Activated naive CD8-positive, alpha-beta T cell treated with anti-CD3 and anti-CD28 coated beads, Interleukin-2, amount 50 U/mL, for 24 hours (primary cell): ENCODE data around the gene GTPBP4.

Source experiments
- ATAC-seq: fragments of 150-1000 bp; cut with Tn5 transposase; one replicate; pipeline ENCODE4 v1.10.0; 2021
- DNase-seq: peaks from one replicate; pipeline ENCODE4 v3.0.0; 2021
- H3K27ac Mint-ChIP-seq: one replicate; pipeline ENCODE4 v1.8.0; 2021; ENCODE audit warnings: mild to moderate bottlenecking, mixed read lengths
- H3K27me3 Mint-ChIP-seq: one replicate; pipeline ENCODE4 v1.8.0; 2021; ENCODE audit warnings: mixed read lengths
- H3K36me3 Mint-ChIP-seq: one replicate; pipeline ENCODE4 v1.8.0; 2021; ENCODE audit warnings: low read depth, mixed read lengths
- H3K4me1 Mint-ChIP-seq: one replicate; pipeline ENCODE4 v1.8.0; 2021; ENCODE audit warnings: mixed read lengths
- H3K4me3 Mint-ChIP-seq: one replicate; pipeline ENCODE4 v1.8.0; 2021; ENCODE audit warnings: mild to moderate bottlenecking, moderate library complexity, mixed read lengths
- H3K9me3 Mint-ChIP-seq: one replicate; pipeline ENCODE4 v1.8.0; 2021; ENCODE audit warnings: mixed read lengths

Gene GTPBP4

DNA sequence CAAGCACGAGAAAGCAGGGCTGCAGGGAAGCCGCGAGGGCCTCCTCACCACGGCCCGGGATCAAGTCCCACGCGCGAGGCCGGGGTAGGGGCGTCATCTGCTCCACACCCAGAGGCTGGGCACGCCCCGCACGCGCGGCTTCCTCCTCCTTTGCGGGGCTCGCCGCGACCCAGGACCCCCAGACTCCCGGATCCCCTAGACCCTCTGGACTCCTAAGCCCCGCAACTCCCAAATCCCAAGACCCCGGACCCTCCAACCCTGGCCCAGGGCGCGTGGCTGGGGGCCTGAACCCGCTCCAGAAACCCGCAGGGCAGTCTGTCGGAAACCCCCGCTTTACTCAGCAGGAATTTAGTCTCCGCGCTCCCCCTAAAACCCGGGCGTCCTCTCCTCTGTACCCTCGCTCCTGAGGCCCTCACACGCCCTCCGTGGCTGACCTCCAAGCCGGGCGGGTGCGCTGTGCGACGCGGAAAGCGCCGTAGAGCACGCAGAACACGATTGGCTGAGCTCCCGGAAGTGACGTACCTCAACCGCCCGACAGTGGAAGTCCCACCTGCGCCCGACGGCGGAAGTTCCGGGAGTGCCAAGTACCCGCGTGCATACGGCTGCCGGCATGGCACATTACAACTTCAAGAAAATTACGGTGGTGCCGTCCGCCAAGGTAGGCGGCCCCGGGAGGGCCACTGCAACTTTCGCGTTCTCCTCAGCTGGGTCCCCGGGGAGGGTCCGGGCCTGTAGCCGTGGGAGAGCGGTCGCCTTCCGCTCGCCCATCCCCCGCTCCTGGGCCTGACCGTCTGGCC lies at the start of gene GTPBP4:
Gene GTPBP4 (plus strand): TSS at position 565 of the 797 bp plus-strand sequence. CDS start 46 bp downstream, at position 611.
- Mint-ChIP-seq H3K36me3 (peaks cover 37% of the 10 kb centered on the region), H3K27me3 (no peaks in the 10 kb centered on the region), H3K9me3 (no peaks in the 10 kb centered on the region), H3K27ac (peak within 1 kb of the TSS; percentile 99), H3K4me3 (peak within 1 kb of the TSS; percentile 97), H3K4me1 (peaks cover 39% of the 10 kb centered on the region)
- peak; percentile 99 for ATAC-seq
- peak; percentile 97 for DNase-seq

DNA sequence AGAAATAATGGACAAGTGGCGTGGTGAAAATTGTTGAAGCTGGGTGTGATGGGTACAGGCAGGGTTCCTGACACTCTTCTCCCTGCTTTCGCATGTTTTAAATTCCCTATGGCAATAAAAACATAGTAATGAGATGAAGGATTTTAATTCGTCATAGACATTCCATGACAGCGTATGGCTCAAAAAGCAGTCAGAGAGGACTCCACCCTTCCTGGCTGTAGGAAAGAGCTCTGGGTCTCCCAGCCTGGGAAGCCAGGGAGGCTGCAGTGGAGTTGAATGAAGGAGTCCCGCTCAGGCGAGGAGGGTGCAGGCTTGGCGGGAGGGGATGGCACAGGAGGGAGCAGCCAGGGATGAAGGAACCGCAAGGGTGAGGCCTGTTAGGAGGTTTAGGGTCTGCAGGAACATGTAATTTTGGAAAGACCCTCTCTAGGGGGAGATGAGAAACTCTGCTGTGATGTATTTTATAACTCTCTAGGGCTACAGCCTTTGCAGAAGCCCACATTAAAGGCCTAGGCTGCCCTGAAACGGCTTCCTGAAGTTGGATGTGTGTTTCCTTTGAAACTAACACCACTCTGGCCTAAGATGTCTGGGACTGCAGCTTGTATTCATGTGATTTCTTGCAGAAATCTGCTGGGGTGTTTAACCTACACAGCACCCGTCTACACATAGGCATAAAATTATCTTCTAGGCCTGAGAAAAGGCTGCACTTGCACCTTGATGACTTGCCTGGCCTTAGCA lies 49.1 kb upstream of the GTPBP4 start:
- Mint-ChIP-seq H3K36me3 (no peaks in the 10 kb centered on the region), H3K9me3 (no peaks in the 10 kb centered on the region), H3K4me3 (no peak overlapping the region), H3K27me3 (no peaks in the 10 kb centered on the region), H3K4me1 (peaks cover 40% of the 10 kb centered on the region), H3K27ac (peak overlapping the region; percentile 16)
- DNase-seq (no peak), ATAC-seq (no peak)

DNA sequence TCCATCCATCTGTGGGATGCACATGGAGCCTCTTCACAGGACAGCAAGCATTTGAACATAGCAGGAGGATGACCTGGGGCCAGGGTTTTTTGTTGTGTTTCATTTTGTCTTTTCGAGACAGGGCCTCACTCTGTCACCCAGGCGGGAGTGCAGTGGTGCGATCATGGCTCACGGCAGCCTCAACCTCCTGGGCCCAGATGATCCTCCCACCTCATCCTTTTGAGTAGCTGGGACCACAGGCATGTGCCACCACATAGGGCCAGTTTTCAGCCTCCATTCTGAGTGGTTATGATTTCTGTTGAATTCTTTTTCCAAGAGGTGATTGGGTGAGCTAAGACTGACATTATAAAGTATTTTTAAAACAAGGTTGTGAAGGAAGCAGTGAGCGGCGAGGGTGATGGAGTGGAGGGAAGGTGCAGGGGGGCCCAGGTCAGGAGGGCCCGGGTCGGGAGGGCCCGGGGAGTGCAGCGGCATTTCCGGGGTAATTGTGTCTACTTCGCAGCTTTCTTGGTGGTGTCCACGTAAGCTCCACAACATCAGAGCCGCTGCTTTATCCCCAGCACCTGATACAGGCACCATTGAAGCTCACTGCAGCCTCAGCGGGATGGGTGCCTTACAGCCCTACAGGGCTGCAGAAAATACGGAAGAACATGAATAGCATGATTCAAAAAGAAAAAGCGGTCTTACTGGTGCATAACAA lies 44.8 kb upstream of the GTPBP4 start:
- H3K9me3 Mint-ChIP-seq = no peaks in the 10 kb centered on the region
- no peaks in the 10 kb centered on the region for H3K36me3 Mint-ChIP-seq
- H3K4me3 Mint-ChIP-seq = no peak overlapping the region
- no peak for DNase-seq
- H3K4me1 Mint-ChIP-seq = peaks cover 41% of the 10 kb centered on the region
- no peak for ATAC-seq
- H3K27me3 Mint-ChIP-seq = no peaks in the 10 kb centered on the region
- H3K27ac Mint-ChIP-seq = no peak overlapping the region

DNA sequence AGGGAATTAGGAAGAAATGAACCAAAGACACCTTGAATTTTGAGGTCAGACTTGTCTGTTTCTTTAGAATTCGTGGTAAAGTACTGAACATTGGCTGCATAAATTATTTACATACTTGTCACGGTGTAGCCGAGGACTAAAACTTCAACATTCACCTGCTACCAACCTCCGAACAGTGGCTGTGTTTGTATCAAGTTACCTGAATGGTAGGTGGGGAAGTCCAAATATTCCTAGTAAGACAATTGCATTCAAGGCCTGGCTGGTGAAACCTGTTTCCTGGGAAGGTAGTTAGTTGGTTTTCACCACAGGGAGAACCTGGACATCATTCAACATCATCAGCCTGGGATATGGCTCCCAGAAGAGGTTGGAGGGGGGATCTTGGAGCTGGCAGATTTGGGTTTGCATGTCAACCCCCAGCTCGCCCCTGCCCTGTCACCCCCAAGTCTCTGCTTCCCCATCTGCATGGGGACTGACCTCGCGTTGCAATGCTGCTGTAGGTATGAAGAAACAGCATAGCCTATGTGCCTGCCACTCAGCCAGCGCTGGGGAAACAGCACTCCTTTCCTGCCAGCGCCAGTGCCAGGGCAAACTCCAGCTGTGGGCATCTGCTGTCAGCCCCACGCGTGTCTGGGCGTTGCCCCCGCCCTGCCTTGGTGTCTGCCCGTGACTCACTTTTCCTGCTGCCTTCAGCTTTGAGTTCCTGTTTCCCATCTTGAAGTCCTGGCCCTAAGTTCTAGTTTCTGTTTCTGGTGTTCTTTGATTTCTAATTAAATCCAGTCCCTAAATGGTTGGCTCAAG lies 44.0 kb upstream of the GTPBP4 start:
- H3K27ac Mint-ChIP-seq = no peak overlapping the region
- H3K36me3 Mint-ChIP-seq = no peaks in the 10 kb centered on the region
- H3K27me3 Mint-ChIP-seq = no peaks in the 10 kb centered on the region
- ATAC-seq = peak; percentile 64
- peak overlapping the region; percentile 0 for H3K4me3 Mint-ChIP-seq
- no peaks in the 10 kb centered on the region for H3K9me3 Mint-ChIP-seq
- peak; percentile 42 for DNase-seq
- H3K4me1 Mint-ChIP-seq = peaks cover 34% of the 10 kb centered on the region

DNA sequence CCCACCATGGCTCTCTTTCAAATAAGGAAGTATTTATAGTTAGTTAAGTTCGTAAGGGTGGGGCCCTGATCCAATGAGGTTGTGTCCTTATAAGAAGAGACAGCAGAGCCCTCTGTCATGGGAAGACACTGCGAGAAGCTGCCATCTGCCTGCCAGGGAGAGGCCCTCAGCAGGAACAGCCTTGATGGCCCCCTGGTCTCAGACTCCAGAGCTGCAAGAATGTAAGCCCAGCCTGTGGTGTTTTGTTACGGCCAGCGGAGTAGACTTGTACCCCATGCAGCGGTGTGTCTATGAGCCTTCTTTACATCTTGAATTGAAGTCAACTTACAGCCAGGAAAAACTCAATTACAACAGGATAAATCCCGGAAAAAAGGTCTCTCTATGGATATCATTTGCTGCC lies 42.5 kb upstream of the GTPBP4 start:
- no peaks in the 10 kb centered on the region for H3K27me3 Mint-ChIP-seq
- no peak overlapping the region for H3K4me3 Mint-ChIP-seq
- no peak overlapping the region for H3K27ac Mint-ChIP-seq
- no peaks in the 10 kb centered on the region for H3K36me3 Mint-ChIP-seq
- no peaks in the 10 kb centered on the region for H3K9me3 Mint-ChIP-seq
- H3K4me1 Mint-ChIP-seq = peaks cover 30% of the 10 kb centered on the region
- DNase-seq = no peak
- ATAC-seq = no peak

DNA sequence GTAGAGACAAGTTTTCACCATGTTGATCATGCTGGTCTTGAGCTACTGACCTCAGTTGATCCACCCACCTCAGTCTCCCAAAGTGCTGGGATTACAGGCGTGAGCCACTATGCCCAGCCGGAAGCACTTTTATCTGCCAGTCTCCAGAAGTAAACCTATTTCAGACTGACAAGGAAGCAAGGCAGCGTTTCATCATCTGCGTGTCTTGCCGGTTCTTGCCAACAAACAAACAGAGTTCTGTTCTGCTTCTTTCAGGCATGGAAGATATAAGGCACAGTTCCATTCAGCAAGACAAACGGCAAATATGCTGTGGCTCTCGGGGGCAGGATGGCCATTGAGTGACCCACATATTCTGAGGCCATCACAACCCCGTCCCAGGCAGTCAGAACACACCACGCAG lies 41.2 kb upstream of the GTPBP4 start:
- Mint-ChIP-seq H3K9me3 (no peaks in the 10 kb centered on the region), H3K36me3 (no peaks in the 10 kb centered on the region), H3K27ac (no peak overlapping the region), H3K27me3 (no peaks in the 10 kb centered on the region), H3K4me1 (peaks cover 26% of the 10 kb centered on the region), H3K4me3 (no peak overlapping the region)
- DNase-seq (no peak), ATAC-seq (no peak)

DNA sequence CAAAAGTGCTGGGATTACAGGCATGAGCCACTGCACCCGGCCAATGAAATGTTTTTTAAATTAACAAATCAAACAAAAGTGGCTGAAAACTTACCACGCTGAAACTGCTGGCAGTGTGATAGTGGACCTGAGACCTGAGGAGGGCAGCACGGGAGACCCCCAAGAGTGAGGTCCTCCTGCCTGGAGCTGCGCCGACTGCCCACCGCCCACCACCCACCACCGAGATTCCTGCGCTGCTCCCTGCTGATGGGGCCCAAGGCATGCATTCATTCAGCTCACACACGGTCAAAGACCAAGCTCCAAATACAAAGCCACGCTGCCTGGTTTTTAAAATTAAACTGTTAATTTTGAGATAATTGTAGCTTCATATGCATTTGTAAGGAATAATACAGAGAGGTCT lies 40.4 kb upstream of the GTPBP4 start:
- Mint-ChIP-seq H3K9me3 (no peaks in the 10 kb centered on the region), H3K4me3 (no peak overlapping the region), H3K27ac (no peak overlapping the region), H3K27me3 (no peaks in the 10 kb centered on the region), H3K36me3 (no peaks in the 10 kb centered on the region), H3K4me1 (peaks cover 17% of the 10 kb centered on the region)
- ATAC-seq (no peak), DNase-seq (no peak)

DNA sequence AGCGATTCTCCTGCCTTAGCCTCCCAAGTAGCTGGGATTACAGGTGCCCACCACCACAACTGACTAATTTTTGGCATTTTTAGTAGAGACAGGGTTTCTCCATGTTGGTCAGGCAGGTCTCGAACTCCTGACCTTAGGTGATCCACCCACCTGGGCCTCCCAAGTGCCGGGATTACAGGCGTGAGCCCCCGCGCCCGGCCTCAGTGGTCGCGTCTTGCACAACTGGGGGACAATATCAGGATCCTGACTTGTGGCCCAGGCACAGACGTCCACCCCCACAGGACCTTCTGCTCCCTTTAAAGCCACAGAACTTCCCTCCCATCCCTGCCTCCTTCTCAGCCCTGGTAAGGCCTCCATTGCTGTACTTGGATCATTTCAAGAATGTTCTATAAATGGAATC lies 39.9 kb upstream of the GTPBP4 start:
- Mint-ChIP-seq H3K4me3 (no peak overlapping the region), H3K27me3 (no peaks in the 10 kb centered on the region), H3K36me3 (no peaks in the 10 kb centered on the region), H3K27ac (no peak overlapping the region), H3K9me3 (no peaks in the 10 kb centered on the region), H3K4me1 (peaks cover 13% of the 10 kb centered on the region)
- no peak for DNase-seq
- no peak for ATAC-seq

DNA sequence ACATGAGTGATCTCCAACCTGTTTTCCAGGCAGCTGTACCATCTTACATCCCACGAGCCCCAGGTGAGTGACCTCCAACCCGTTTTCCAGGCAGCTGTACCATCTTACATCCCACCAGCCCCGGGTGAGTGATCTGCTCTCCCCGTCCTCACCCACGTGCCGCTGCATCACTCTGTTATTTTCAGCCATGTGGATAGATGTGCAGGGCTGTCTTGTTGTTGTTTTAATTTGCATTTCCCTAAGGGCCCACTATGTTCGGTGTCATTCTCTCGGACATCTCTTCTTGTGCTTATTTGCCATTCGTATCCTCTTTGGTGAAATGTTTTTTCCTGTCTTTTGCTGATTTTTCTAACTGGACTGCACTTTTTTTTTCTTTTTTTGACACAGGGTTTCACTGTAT lies 38.8 kb upstream of the GTPBP4 start:
- no peaks in the 10 kb centered on the region for H3K36me3 Mint-ChIP-seq
- peaks cover 5% of the 10 kb centered on the region for H3K27me3 Mint-ChIP-seq
- no peak overlapping the region for H3K27ac Mint-ChIP-seq
- ATAC-seq (no peak), DNase-seq (no peak)
- no peak overlapping the region for H3K4me3 Mint-ChIP-seq
- peaks cover 4% of the 10 kb centered on the region for H3K4me1 Mint-ChIP-seq
- H3K9me3 Mint-ChIP-seq = no peaks in the 10 kb centered on the region

DNA sequence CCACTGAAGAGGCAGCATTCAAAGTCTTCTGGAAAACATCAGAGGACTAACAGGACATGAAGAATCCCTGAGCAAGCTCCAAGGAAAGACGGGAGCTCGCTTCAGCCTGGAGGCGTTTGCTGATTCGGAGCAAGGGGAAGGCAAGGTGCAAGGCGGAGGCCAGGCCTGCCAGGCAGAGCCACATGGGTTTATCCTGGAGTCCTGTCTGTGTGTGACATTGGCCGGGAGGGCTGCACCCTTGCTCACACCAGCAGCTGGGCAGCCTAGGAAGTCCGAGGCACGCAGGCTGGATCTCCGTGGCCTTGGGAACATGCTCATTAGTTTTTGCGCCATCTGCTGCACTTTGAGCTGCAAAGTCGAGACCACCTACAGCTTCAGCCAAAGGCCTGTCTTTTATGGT lies 34.4 kb upstream of the GTPBP4 start:
- Mint-ChIP-seq H3K4me3 (no peak overlapping the region), H3K27me3 (peaks cover 9% of the 10 kb centered on the region), H3K36me3 (no peaks in the 10 kb centered on the region), H3K9me3 (no peaks in the 10 kb centered on the region), H3K4me1 (no peaks in the 10 kb centered on the region), H3K27ac (no peak overlapping the region)
- ATAC-seq = no peak
- DNase-seq = no peak

DNA sequence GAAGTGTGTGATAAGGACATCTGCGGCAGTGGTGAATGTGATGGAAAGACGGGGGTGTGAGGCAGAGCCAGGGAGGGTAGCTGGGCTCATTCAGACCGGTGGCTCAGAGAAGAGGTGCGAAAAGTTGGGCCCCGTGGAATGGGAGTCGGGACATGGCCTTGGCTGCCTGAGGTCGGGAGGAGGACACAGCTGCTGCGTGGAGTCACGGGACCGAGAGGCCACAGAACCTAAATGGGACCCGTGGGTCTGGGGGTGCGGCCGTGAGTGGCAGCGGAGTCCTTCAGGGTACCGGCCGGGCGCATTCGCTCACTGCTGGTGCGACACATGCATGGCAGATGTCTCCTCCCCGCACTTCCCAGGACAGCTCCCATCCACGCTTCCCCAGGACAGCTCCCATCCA lies 33.8 kb upstream of the GTPBP4 start:
- H3K27me3 Mint-ChIP-seq = peaks cover 9% of the 10 kb centered on the region
- H3K4me3 Mint-ChIP-seq = no peak overlapping the region
- ATAC-seq (no peak), DNase-seq (no peak)
- no peaks in the 10 kb centered on the region for H3K9me3 Mint-ChIP-seq
- H3K4me1 Mint-ChIP-seq = no peaks in the 10 kb centered on the region
- no peaks in the 10 kb centered on the region for H3K36me3 Mint-ChIP-seq
- no peak overlapping the region for H3K27ac Mint-ChIP-seq

DNA sequence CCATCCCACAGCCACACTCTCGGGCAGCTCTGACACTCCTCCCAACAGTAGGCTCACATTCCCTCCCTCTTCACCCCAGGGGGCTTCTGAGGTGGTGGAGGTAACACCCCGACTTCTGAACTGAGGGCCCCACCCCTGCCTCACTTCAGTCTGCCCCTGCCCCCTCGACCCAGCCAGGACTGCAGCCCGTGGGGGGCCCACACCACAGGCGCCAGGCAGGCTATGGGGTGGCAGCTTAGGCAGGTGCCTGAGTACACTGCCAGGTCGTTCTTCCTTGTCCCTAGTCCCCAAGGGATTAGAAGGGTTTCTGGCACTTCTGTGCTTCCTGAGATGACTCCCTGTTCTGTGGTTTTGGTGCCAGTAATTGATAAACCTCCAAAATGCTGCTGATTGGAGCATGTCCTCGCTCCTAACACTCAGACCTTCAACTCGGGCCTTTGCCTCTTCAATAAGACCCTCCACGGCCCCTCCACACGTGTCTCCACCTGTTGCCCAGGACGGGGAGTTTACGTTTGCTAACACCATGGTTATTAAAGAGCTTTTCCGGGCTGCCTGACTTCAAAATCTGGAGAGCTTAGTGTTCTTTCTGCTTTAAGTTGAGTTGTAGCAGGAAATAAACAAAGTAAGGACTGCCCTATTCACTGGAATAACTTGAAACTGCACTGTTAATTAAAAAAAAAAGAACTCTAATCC lies 33.0 kb upstream of the GTPBP4 start:
- H3K4me1 Mint-ChIP-seq = no peaks in the 10 kb centered on the region
- no peaks in the 10 kb centered on the region for H3K9me3 Mint-ChIP-seq
- H3K27me3 Mint-ChIP-seq = peaks cover 13% of the 10 kb centered on the region
- no peak for DNase-seq
- H3K36me3 Mint-ChIP-seq = no peaks in the 10 kb centered on the region
- H3K4me3 Mint-ChIP-seq = no peak overlapping the region
- H3K27ac Mint-ChIP-seq = no peak overlapping the region
- no peak for ATAC-seq

DNA sequence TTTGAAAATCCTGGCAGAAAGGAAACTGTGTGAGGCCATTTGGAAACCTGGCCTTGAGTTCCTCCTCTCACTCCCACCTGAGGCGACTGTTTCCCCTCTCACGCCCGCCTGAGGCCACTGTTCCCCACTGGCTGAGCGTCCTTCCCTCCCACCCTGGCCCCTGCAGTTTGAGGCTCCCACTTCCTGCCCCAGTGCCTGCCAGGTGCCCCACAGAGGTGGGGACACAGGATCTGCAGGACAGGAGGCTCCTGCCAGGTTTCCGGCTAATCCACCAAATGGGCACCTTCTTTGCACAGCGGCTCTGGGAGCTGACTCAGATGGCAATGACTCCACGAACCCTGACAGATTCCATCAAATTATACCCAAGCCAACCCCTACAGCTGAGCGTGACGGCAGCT lies 32.4 kb upstream of the GTPBP4 start:
- no peak overlapping the region for H3K4me3 Mint-ChIP-seq
- no peaks in the 10 kb centered on the region for H3K4me1 Mint-ChIP-seq
- H3K27ac Mint-ChIP-seq = no peak overlapping the region
- ATAC-seq (no peak), DNase-seq (no peak)
- H3K9me3 Mint-ChIP-seq = no peaks in the 10 kb centered on the region
- no peaks in the 10 kb centered on the region for H3K36me3 Mint-ChIP-seq
- peaks cover 13% of the 10 kb centered on the region for H3K27me3 Mint-ChIP-seq

DNA sequence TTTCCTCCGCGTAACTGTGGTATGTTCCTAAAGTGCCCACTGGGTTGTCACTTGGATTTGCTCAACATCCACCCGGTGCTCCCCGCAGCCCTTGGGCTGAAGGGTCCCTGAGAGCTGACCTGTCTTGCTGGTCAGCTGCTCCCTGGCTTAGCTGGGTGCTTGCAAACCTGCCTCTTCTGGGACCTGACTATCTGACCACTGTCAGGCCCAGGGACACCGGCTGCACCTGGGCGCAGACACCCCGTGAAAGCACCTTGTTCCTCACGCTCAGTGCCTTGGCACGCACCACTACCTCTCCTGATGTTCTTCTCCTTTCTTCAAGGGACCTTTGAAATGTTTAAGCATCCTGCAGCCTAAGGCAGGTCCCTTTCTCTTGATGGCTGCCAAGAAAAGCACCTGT lies 30.1 kb upstream of the GTPBP4 start:
- ATAC-seq (no peak), DNase-seq (no peak)
- Mint-ChIP-seq H3K4me1 (no peaks in the 10 kb centered on the region), H3K27ac (no peak overlapping the region), H3K27me3 (peaks cover 13% of the 10 kb centered on the region), H3K4me3 (no peak overlapping the region), H3K36me3 (no peaks in the 10 kb centered on the region), H3K9me3 (no peaks in the 10 kb centered on the region)
